ENCODE data around the gene HNF1A. TPM values are rescaled to one million over a fixed set of nuclear protein-coding genes. Genes with fewer than 3 reads are reported as not detected.

HNF1A gene
- total and polyA plus RNA-seq, 2 of the 13 experiments (the other 11 are each of a cell fraction or from before 2014, with no cell fraction given) = 13.4 to 34.7 TPM

DNA sequence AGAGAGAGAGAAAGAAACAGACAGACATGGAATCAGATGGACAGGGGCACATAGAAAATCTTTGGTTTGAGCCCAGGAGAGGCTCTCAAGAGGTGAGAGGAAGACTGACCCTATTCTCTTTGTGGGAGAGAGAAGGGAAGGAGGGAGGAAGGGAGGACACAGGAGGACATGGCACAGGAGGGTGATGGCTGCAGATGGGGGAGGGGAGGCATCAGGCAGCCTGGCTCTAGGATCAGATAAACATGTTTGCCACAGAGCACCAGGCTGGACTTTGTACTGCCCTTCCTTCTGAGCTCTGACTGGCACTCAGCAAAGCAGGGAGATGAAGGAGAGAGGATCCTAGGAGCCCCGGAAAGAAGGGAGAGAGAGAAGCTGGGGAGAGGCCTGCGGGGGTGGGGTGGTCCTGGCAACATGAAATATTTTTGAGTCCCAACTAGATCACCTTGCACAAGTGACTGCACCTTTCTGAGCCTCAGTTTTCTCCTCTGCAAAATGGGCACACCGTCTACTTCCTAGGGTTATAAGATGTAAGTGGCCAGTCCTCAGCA lies 6.1 kb downstream of the HNF1A start (continued):
- TF ChIP-seq, protein P1, sequence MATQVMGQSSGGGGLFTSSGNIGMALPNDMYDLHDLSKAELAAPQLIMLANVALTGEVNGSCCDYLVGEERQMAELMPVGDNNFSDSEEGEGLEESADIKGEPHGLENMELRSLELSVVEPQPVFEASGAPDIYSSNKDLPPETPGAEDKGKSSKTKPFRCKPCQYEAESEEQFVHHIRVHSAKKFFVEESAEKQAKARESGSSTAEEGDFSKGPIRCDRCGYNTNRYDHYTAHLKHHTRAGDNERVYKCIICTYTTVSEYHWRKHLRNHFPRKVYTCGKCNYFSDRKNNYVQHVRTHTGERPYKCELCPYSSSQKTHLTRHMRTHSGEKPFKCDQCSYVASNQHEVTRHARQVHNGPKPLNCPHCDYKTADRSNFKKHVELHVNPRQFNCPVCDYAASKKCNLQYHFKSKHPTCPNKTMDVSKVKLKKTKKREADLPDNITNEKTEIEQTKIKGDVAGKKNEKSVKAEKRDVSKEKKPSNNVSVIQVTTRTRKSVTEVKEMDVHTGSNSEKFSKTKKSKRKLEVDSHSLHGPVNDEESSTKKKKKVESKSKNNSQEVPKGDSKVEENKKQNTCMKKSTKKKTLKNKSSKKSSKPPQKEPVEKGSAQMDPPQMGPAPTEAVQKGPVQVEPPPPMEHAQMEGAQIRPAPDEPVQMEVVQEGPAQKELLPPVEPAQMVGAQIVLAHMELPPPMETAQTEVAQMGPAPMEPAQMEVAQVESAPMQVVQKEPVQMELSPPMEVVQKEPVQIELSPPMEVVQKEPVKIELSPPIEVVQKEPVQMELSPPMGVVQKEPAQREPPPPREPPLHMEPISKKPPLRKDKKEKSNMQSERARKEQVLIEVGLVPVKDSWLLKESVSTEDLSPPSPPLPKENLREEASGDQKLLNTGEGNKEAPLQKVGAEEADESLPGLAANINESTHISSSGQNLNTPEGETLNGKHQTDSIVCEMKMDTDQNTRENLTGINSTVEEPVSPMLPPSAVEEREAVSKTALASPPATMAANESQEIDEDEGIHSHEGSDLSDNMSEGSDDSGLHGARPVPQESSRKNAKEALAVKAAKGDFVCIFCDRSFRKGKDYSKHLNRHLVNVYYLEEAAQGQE (IDR thresholded peaks at IDR 0.05; ENCODE audit: borderline replicate concordance in 1 of 2, low read depth in 1 of 2, low read length in 2 of 2) = no peak
- TF ChIP-seq ZNF772 (CRISPR knock-in tag; IDR thresholded peaks at IDR 0.05) (no peak), SOX13 (IDR thresholded peaks at IDR 0.05) (no peak), SOX13 (CRISPR knock-in tag; conservative IDR thresholded peaks at IDR 0.05 in 1 of 2, IDR thresholded peaks at IDR 0.05 in 1 of 2) (peak in 1 of 2 experiments; percentile 49; a peak in 1 of 4 replicates), FOXA3 (CRISPR knock-in tag; IDR thresholded peaks at IDR 0.05) (0 out of 2 replicates have a peak, but pooled peaks have one; percentile 36), ZNF678 (CRISPR knock-in tag; IDR thresholded peaks at IDR 0.05) (no peak), DR1 (CRISPR knock-in tag; IDR thresholded peaks at IDR 0.05) (no peak), ZNF891 (CRISPR knock-in tag; IDR thresholded peaks at IDR 0.05) (no peak), RELA (CRISPR knock-in tag; IDR thresholded peaks at IDR 0.05) (no peak)
- TF ChIP-seq, protein P2, sequence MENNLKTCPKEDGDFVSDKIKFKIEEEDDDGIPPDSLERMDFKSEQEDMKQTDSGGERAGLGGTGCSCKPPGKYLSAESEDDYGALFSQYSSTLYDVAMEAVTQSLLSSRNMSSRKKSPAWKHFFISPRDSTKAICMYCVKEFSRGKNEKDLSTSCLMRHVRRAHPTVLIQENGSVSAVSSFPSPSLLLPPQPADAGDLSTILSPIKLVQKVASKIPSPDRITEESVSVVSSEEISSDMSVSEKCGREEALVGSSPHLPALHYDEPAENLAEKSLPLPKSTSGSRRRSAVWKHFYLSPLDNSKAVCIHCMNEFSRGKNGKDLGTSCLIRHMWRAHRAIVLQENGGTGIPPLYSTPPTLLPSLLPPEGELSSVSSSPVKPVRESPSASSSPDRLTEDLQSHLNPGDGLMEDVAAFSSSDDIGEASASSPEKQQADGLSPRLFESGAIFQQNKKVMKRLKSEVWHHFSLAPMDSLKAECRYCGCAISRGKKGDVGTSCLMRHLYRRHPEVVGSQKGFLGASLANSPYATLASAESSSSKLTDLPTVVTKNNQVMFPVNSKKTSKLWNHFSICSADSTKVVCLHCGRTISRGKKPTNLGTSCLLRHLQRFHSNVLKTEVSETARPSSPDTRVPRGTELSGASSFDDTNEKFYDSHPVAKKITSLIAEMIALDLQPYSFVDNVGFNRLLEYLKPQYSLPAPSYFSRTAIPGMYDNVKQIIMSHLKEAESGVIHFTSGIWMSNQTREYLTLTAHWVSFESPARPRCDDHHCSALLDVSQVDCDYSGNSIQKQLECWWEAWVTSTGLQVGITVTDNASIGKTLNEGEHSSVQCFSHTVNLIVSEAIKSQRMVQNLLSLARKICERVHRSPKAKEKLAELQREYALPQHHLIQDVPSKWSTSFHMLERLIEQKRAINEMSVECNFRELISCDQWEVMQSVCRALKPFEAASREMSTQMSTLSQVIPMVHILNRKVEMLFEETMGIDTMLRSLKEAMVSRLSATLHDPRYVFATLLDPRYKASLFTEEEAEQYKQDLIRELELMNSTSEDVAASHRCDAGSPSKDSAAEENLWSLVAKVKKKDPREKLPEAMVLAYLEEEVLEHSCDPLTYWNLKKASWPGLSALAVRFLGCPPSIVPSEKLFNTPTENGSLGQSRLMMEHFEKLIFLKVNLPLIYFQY (CRISPR knock-in tag; IDR thresholded peaks at IDR 0.05; ENCODE audit: borderline replicate concordance) = no peak
- TF ChIP-seq, protein P3, sequence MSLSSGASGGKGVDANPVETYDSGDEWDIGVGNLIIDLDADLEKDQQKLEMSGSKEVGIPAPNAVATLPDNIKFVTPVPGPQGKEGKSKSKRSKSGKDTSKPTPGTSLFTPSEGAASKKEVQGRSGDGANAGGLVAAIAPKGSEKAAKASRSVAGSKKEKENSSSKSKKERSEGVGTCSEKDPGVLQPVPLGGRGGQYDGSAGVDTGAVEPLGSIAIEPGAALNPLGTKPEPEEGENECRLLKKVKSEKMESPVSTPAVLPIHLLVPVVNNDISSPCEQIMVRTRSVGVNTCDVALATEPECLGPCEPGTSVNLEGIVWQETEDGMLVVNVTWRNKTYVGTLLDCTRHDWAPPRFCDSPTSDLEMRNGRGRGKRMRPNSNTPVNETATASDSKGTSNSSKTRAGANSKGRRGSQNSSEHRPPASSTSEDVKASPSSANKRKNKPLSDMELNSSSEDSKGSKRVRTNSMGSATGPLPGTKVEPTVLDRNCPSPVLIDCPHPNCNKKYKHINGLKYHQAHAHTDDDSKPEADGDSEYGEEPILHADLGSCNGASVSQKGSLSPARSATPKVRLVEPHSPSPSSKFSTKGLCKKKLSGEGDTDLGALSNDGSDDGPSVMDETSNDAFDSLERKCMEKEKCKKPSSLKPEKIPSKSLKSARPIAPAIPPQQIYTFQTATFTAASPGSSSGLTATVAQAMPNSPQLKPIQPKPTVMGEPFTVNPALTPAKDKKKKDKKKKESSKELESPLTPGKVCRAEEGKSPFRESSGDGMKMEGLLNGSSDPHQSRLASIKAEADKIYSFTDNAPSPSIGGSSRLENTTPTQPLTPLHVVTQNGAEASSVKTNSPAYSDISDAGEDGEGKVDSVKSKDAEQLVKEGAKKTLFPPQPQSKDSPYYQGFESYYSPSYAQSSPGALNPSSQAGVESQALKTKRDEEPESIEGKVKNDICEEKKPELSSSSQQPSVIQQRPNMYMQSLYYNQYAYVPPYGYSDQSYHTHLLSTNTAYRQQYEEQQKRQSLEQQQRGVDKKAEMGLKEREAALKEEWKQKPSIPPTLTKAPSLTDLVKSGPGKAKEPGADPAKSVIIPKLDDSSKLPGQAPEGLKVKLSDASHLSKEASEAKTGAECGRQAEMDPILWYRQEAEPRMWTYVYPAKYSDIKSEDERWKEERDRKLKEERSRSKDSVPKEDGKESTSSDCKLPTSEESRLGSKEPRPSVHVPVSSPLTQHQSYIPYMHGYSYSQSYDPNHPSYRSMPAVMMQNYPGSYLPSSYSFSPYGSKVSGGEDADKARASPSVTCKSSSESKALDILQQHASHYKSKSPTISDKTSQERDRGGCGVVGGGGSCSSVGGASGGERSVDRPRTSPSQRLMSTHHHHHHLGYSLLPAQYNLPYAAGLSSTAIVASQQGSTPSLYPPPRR (CRISPR knock-in tag; IDR thresholded peaks at IDR 0.05; ENCODE audit: borderline replicate concordance) = no peak
- TF ChIP-seq, protein P4, sequence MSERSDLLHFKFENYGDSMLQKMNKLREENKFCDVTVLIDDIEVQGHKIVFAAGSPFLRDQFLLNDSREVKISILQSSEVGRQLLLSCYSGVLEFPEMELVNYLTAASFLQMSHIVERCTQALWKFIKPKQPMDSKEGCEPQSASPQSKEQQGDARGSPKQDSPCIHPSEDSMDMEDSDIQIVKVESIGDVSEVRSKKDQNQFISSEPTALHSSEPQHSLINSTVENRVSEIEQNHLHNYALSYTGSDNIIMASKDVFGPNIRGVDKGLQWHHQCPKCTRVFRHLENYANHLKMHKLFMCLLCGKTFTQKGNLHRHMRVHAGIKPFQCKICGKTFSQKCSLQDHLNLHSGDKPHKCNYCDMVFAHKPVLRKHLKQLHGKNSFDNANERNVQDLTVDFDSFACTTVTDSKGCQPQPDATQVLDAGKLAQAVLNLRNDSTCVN (CRISPR knock-in tag; IDR thresholded peaks at IDR 0.05; ENCODE audit: borderline replicate concordance) = peak; percentile 22; the same call in 1 of the 2 replicates
- TF ChIP-seq, protein P5, sequence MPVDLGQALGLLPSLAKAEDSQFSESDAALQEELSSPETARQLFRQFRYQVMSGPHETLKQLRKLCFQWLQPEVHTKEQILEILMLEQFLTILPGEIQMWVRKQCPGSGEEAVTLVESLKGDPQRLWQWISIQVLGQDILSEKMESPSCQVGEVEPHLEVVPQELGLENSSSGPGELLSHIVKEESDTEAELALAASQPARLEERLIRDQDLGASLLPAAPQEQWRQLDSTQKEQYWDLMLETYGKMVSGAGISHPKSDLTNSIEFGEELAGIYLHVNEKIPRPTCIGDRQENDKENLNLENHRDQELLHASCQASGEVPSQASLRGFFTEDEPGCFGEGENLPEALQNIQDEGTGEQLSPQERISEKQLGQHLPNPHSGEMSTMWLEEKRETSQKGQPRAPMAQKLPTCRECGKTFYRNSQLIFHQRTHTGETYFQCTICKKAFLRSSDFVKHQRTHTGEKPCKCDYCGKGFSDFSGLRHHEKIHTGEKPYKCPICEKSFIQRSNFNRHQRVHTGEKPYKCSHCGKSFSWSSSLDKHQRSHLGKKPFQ (CRISPR knock-in tag; IDR thresholded peaks at IDR 0.05; ENCODE audit: insufficient replicate concordance) = no peak

Data from HepG2 (cell line).